DMS79 treated with DMSO at 0.1 percent for 48 hours (cell line): ENCODE results near the gene RGL1.

Experiments used
- DNase-seq: peaks from one replicate; lab custom pipeline; 2025; lab: John Stamatoyannopoulos, UW

Gene RGL1

DNA sequence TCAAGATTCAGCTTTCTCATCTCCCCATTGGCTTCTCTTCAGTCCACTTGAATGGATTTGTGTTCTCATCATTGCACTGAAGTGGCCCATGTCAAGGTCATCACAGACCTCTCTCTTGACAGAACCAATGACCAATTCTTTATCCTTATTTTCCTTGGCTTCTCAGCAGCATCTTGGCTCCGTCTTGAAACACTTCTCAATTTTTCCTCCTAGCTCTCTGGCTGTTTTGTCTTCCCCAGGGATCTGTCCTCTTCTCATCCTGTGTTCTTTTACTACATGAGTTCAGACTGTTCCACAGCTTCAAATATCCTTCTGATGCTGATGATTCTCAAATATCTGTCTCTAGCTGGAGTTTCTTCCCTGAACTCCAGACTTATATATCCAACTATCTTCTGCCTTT is 154.0 kb downstream of the RGL1 start:
- no peak for DNase-seq

DNA sequence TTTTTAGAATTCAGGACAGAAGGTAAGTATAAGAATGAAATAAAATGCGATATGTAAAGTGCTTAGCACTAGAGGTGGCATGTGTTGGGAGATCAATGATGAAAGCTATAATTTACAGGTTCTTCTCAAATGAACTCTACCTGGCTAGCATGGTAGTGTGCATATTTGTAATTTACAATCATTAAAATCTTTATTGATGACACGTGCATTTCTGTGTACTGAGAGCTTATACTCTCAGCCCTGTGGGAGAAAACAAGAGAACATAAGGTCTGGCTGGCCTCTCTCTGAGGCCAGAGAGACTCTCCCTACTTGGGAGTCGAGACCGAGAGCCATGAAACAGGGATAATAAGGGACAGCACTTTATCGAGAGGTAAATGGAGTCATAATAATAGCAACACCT is 156.2 kb downstream of the RGL1 start:
- no peak for DNase-seq

DNA sequence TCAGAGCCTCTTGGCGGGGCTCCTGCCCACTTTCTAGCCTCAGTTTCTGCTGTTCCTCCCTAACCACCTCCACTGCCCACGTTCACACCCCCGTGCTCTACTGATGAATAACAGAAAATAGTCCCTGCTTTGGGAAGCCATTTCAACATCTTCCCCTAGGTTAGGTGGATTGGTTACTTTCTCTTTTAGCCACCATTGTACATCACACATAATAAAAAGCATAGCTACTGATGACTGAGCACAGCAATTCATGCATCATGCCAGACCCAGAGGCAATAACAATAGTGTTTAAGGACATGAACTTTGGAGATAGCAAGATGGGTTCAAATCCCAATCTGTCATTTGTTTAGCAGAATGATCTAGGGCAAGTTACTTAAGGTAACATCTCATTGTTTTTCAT is 158.0 kb downstream of the RGL1 start:
- DNase-seq = no peak

DNA sequence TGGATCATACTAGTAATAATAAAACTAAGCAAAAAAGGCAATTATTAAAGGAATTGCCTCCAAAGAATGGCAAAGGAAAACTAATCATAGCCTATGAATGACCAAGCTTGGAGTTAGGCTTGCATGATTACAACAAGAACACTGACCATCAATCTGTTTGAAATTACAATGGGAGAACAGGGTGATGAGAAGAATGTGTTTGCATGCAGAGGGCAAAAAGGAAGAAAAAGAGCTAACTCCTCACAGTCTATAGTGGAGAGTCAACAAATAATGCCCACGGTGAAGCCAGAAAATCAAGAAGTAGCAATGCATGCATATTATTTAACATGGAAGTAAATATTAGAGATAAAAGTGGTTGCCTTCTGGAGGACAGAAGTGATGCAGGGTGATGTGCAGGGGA is 160.8 kb downstream of the RGL1 start:
- no peak for DNase-seq

DNA sequence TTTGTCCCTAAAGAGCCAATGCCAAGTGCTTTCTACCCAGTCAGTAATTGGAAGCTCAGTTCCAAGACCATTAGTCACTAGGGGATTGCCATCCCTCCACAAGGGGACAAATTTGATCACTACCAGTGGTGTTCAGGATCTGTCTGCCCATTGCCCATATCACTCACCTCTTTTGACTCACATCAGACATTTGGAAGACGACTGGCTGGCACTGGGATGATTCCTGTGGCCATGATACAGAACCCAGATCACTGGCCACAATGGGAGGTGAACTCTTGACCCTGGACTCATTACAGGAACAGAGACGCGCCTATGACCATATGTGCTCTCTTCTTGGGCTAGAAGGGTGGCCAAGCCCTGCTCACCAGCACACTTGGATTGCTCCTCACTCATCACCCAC is 161.6 kb downstream of the RGL1 start:
- no peak for DNase-seq

DNA sequence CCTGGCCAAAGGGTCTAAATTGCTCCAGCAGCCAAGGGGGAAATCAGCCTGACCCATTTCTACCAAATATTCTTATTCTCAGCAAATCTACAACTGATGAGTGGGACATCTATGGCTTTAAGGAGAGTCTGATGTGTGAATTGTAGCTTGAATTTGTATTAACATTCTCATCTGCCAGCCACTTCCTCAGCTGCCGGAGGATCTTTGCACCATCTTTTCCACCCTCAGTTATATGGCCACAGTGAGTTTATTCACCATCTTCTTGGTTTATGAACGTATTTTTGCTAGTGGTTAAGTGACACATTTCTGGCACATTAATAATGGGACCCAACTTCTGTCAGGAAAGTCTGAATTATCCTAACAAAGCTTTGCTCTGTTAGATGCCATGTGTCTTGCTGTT is 163.0 kb downstream of the RGL1 start:
- DNase-seq = no peak

DNA sequence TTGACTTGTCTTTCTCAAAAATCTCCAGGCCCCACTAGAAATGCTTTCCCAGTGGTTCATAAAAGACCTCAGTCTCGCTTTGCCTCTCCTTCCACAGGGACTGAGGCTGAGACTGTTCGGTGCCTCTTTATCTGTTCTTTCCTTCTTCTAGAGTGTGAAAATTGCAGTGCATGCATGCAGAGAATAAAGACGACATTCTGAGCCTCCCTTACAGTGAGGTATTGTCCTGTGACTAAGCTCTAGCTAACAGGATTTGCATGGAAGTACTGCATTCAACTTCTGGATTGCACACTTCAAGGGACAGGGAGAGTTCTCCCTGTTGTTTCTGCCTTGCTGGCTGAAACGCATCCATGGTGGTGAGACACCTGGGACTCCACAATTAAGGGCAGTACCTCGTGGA is 163.5 kb downstream of the RGL1 start:
- DNase-seq = no peak

DNA sequence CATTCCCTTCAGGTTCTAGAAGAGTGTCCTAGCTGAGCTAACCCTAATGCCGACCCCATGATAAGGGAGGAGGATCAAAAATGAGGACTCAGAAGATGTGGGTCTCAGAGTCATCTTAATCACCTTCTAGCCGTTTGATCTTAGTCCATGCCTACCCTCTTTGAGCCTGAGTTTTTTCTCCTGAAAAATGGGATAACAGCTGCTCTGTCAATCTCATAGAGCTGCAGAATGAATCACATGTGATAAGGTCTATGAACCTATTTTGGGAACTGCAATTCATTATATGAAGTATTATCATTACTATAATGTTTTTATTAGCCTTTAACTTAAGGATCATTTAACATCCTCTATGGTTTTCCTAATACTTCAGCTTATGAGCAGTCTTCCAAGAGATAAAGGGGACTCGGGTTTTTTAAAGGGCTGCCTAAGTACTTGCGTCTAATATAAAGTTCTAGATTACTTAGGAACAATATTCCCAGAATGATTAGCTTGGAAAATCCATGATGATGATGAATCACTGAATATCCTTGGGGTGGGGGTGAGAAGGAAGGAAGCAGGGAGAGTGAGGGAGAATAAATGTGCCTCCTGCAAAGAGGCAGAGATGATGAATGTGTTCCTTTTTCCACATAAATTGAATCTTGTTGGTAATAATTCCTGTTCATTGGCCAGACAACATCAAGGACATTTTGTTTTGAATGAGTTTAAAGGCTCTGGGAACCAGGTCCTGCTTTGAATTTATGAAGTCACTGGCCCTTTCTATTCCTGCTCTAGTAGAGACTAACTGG is 165.8 kb downstream of the RGL1 start:
- no peak for DNase-seq

DNA sequence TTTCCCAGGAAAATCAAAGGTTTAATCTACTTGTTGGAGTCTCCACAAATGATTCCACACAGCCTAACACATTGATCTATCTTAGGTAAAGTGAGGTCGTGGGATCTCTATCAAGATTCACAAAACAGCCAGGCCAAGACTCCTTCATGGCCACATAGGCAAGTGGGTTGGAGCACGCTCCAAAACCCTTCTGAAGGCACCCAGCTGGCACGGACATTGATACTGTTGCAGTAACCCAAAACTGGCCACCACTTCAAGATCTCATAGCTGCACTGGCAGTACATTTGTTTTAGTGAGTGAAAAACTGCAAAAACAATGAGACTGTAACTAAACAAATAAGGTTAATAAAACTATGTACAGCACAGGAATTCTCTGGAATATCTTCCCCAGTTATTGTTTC is 170.7 kb downstream of the RGL1 start:
- no peak for DNase-seq

DNA sequence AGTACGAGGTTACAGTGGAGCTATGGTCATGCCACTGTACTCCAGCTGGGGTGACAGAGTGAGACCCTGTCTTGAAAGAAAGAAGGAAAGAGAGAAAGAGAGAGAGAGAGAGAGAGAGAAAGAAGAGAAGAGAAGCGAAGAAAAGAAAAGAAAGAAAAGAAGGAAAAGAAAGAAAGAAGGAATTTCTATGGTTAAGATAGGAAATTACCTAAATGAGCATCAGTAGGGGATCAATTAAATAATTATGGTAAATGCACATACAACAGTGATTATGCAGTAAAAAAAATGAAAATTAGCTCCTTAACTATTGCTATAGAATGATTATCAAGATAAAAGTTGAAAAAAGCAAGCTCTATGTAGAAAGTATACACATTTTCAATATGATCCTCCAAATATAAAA is 172.8 kb downstream of the RGL1 start:
- DNase-seq = no peak
